Measurements from ENCODE around the gene CILP2.
A peak's percentile ranks its signal among the peaks of the same experiment; 100 is the strongest.

Gene CILP2

GRCh38 chr19:19506592-19506991, 31.5 kb upstream of the CILP2 start:
- no peak for DNase-seq

GRCh38 chr19:19507354-19507753, 30.7 kb upstream of the CILP2 start:
- DNase-seq: no peak

GRCh38 chr19:19508217-19508616, 29.8 kb upstream of the CILP2 start:
- no peak for DNase-seq

- DNase-seq: no peak
Observed at GRCh38 chr19:19510432-19510831, 27.6 kb upstream of the CILP2 start.

GRCh38 chr19:19513682-19514081, 24.4 kb upstream of the CILP2 start:
- no peak for DNase-seq

- DNase-seq: no peak
Observed at GRCh38 chr19:19514215-19514657, 23.8 kb upstream of the CILP2 start.

GRCh38 chr19:19514881-19515641, 23.0 kb upstream of the CILP2 start, which contains the start of gene TSSK6:
TSS of gene TSSK6 (minus strand) at chr19:19515548. CDS start at chr19:19515427, 121 bp downstream.
- no peak for DNase-seq

GRCh38 chr19:19515642-19516519, 22.2 kb upstream of the CILP2 start, which contains the start of gene NDUFA13:
TSS of gene NDUFA13 (plus strand) at chr19:19516225. CDS start at chr19:19516239, 14 bp downstream.
- peak; percentile 100 for DNase-seq

- DNase-seq: no peak
Observed at GRCh38 chr19:19517235-19517619, 20.8 kb upstream of the CILP2 start.

- no peak for DNase-seq
Observed at GRCh38 chr19:19520989-19521388, 17.1 kb upstream of the CILP2 start.

- DNase-seq: no peak
Observed at GRCh38 chr19:19523177-19523576, 14.9 kb upstream of the CILP2 start.

GRCh38 chr19:19524053-19524452, 14.0 kb upstream of the CILP2 start:
- no peak for DNase-seq

GRCh38 chr19:19525611-19526380, 12.3 kb upstream of the CILP2 start:
- DNase-seq: no peak

- no peak for DNase-seq
Observed at GRCh38 chr19:19526581-19527370, 11.3 kb upstream of the CILP2 start.

GRCh38 chr19:19527371-19527656, 10.8 kb upstream of the CILP2 start:
- DNase-seq: no peak

GRCh38 chr19:19527674-19528625, 10.1 kb upstream of the CILP2 start:
- DNase-seq: no peak

- no peak for DNase-seq
Observed at GRCh38 chr19:19528721-19529490, 9.2 kb upstream of the CILP2 start, which contains the start of gene YJEFN3. TSS of gene YJEFN3 (plus strand) at chr19:19528911. CDS start at chr19:19528933, 22 bp downstream.

GRCh38 chr19:19529783-19530422, 8.2 kb upstream of the CILP2 start:
- no peak for DNase-seq

- no peak for DNase-seq
Observed at GRCh38 chr19:19530423-19530804, 7.7 kb upstream of the CILP2 start.

- no peak for DNase-seq
Observed at GRCh38 chr19:19530889-19531288, 7.2 kb upstream of the CILP2 start.
